GM12872 (cell line): ENCODE measurements around the gene PLPP1.

Source experiments
- TF ChIP-seq, protein P1 (sequence below): IDR thresholded peaks from 3 replicates; pipeline ENCODE4 v1.5.1; 2011; ENCODE audit warnings: low read depth, mild to moderate bottlenecking, low read length, moderate library complexity; ENCODE audit not compliant: insufficient read depth

The PLPP1 gene

DNA sequence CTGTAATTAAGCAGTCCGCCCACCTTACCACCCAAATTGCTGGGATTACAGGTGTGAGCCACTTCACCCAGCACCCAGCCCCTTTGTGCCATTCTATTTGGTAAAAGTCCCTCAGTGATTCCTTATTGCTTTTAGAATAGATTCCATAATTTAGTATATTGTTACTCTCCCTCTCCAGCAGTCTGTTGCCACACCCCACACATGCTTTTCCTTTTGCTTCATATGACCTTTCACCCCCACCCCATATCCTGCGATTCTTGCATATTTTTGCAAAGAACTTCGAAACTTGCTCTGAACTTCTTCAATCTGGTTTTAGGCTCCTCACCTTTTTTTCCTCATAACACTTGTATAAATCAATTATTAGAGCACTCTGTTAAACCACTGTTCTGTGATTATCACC is 126.8 kb downstream of the PLPP1 start:
- TF ChIP-seq, protein P1, sequence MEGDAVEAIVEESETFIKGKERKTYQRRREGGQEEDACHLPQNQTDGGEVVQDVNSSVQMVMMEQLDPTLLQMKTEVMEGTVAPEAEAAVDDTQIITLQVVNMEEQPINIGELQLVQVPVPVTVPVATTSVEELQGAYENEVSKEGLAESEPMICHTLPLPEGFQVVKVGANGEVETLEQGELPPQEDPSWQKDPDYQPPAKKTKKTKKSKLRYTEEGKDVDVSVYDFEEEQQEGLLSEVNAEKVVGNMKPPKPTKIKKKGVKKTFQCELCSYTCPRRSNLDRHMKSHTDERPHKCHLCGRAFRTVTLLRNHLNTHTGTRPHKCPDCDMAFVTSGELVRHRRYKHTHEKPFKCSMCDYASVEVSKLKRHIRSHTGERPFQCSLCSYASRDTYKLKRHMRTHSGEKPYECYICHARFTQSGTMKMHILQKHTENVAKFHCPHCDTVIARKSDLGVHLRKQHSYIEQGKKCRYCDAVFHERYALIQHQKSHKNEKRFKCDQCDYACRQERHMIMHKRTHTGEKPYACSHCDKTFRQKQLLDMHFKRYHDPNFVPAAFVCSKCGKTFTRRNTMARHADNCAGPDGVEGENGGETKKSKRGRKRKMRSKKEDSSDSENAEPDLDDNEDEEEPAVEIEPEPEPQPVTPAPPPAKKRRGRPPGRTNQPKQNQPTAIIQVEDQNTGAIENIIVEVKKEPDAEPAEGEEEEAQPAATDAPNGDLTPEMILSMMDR, result no peak

- TF ChIP-seq, protein P1, result peak; percentile 61
Measured at GRCh38 chr5:55407059-55407684, 127.6 kb downstream of the PLPP1 start.

DNA sequence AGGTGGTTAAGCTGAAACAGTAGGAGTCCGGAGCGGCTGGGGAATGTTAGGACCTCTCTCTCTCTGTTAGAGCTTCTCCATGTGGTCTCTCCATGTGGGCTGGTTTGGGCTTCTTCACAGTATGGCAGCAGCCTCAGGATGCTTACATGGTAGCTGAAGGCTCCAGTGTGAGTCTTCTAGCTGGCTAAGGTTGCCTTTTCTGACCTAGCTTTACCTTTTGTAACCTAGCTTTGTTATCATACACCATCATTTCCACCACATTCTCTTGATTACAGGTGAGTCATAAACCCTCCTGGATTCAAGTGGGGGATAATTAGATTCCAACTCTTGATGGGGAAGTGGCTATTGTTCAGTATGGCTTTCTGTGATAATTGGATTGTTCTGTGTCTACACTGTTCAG is 128.5 kb downstream of the PLPP1 start:
- TF ChIP-seq, protein P1, result no peak

- TF ChIP-seq, protein P1, result peak; percentile 41; the same call in 2 of the 3 replicates
Measured at GRCh38 chr5:55402199-55402598, 132.6 kb downstream of the PLPP1 start.

- TF ChIP-seq, protein P1, result no peak
Measured at GRCh38 chr5:55393501-55394175, 141.1 kb downstream of the PLPP1 start.

GRCh38 chr5:55392669-55393068 is 142.1 kb downstream of the PLPP1 start:
- TF ChIP-seq, protein P1, result no peak

DNA sequence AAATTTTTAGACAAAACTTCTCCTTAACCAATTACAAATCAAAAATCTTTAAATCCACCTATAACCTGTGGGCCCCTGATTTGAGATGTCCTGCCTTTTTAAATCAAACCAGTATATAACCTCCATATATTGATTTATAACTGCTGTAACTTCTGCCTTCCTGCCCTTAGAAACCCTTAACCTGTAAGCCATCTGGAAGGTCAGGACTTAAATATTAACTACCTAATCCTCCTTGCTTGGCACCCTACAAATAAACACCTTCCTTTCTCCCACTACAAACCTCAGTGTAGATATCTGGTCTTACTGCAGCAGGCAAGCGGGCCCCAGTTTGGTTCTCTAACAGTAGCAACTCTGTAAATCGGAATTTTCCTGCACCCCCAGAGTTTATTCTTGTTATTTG is 143.1 kb downstream of the PLPP1 start:
- TF ChIP-seq, protein P1, result no peak
